ENCODE data around the gene KANK4.

DNA sequence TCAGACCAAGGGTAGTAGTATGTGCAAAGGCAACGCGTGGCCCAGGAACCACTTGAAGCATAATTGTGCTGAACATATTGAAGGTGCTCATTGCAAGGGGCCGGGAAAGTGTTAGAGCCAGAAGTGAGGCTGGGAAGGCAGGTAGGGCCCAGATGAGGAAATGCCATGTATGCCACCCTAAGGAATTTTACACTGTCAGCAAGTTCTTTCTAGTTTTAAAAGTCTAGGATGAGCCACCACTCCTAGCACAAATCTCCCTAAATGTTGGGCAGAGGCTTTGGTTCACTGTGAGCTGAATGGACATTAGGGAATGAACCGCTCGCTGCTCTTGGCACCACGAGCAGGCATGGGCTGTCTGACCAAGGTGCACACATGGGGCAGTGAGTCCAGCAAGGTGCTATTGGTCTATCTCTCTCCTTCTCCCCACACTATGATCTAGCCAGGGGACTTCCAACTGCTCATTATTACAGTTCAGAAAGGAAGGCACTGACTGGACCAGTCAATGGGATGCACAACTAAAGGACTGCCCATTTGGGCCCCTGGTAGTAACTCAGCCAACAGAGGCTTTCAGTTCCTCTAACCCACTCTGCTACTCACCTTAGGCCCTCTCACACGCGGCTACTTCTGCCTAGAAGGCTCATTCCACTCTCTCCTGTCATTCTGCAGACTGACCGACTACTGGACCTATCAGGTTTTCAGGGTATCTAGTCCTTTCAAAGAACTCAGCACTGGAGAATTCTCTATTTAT, 2.0 kb downstream of the KANK4 start:
- TF ChIP-seq, protein P1, sequence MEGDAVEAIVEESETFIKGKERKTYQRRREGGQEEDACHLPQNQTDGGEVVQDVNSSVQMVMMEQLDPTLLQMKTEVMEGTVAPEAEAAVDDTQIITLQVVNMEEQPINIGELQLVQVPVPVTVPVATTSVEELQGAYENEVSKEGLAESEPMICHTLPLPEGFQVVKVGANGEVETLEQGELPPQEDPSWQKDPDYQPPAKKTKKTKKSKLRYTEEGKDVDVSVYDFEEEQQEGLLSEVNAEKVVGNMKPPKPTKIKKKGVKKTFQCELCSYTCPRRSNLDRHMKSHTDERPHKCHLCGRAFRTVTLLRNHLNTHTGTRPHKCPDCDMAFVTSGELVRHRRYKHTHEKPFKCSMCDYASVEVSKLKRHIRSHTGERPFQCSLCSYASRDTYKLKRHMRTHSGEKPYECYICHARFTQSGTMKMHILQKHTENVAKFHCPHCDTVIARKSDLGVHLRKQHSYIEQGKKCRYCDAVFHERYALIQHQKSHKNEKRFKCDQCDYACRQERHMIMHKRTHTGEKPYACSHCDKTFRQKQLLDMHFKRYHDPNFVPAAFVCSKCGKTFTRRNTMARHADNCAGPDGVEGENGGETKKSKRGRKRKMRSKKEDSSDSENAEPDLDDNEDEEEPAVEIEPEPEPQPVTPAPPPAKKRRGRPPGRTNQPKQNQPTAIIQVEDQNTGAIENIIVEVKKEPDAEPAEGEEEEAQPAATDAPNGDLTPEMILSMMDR (IDR thresholded peaks at IDR 0.05 in 4 of 5, conservative IDR thresholded peaks at IDR 0.05 in 1 of 5), result no peak
- no peak for TF ChIP-seq POLR2A (IDR thresholded peaks at IDR 0.05)

All from gastrocnemius medialis (tissue), 4 donors.